GM18870 (cell line): ENCODE results near the gene RNLS.
A peak's percentile ranks its signal among the peaks of the same experiment; 100 is the strongest.

Experiments used
- ATAC-seq: cut with Tn5 transposase; IDR thresholded peaks from one replicate; pipeline ENCODE4 v1.9.1; 2021; ENCODE audit warnings: moderate library complexity; ENCODE audit not compliant: unreplicated experiment

RNLS gene

DNA sequence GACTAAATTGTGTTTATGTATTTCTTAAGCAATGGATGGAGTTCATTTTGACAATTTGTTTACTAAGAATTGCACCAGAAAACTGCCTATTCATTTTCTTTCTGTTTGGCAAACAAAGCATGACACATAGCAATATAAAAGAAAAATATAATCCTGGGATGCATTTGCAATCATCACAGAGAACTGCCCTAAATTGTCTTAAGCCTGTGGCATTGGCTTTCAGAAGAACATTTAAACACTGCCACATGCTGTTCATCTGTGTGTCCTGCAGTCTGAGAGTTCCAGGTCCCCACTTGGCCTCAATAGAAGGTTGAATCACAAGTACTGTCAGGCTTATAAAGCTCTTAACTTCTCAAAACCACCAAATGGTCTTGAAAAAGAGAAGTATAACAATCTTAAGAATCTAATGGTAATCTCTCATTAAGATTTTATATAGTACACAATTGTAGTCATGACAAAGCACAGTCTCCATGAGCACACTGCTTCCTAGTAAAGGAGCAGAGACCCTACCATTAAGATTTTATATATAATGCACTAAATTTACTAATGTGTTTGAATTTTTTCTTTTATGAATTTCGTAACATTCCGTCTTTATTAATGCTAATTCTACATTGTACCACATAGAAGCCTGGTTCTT, 29.9 kb downstream of the RNLS start:
- ATAC-seq, result peak; percentile 68

GRCh38 chr10:88551246-88551645, 31.9 kb downstream of the RNLS start:
- ATAC-seq, result no peak

- ATAC-seq, result no peak
Observed at GRCh38 chr10:88546497-88546896, 36.6 kb downstream of the RNLS start.

DNA sequence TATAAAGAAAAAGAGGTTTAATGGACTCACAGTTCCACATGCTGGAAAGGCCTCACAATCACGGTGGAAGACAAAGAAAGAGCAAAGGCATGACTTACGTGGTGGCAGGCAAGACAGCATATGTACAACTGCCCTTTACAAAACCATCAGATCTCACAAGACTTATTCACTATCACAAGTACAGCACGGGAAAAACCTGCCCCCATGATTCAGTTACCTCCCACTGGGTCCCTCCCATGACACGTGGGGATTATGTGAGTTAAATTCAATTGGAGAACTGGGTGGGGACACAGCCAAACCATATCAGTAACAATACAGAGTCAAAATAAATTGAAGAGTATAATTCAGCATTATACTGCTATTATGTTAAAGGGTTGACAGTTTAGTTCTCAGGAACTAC, 37.8 kb downstream of the RNLS start:
- no peak for ATAC-seq

DNA sequence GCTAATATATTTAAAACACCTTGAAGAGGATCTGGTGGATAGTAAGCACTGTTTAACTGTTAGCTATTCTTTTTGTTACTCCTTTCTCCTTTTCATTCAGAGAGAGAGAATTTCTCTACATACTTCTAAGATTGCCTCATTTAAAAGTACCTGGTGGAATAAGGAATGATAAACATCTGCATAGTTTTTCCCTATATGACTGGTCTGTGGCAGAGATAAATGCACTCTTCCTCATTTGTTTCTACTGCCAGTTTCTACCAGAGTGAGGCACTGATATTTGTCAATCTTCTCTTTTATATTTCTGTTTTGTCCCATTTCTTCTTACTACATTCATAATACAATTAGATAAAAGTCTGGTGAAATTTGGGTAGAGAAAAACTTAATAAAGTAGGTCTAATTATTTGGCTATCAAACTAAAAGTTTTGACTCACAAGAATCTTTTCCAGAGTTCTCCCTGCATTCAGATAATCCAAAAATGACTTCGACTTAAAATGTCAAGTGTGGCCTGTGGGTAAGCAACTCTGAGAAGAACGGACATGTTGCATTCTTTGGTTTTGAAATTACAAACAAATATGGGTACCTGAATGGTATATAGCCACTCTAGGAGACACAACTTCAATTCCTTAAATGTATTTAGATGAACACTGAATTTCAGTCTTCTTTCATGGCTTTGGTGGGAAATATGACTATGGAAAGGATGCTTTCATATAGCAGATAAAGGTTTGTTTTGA, 38.8 kb downstream of the RNLS start:
- ATAC-seq, result no peak

DNA sequence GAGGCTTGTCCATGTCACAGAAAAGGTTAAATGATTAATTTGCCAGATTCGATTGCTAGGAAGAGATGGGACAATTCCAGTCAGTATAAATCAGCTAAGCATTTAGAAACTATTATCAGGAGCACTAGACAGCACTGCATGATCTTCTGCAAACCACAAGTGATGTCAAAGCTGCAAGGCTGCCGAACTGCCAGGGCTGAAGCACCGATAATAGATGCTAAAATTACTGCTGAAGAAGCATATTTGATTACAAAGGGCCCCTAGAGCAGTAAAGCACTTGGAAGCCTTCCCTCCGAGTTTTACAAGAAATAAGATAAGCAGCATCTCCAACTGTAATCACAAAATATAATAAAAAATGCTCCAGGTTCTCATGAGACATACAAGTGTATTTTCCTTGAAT, 40.6 kb downstream of the RNLS start:
- no peak for ATAC-seq

DNA sequence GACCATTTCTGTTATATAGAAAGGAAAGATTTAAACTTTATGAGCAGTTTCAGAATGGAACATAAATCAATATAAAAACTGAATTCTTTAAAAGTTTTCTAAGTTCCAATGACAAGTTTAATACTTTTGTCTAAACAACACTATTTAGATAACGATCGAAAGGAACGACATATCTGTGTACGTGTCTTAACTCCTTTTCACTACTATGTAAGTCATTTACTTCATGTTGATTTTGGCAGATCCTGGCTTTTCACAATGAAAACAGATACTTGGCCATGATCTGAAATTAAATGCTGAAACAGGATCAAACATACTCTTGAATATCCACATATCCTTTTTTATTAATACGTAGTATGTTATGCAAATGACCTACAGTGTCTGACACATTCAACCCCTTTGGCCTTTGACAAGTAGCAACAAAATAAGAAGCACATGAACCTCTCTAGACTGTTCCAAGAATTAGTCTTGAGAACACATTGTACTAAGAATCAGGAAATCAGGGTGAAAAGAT, 41.9 kb downstream of the RNLS start:
- ATAC-seq, result no peak

GRCh38 chr10:88540351-88540750, 42.8 kb downstream of the RNLS start:
- no peak for ATAC-seq

DNA sequence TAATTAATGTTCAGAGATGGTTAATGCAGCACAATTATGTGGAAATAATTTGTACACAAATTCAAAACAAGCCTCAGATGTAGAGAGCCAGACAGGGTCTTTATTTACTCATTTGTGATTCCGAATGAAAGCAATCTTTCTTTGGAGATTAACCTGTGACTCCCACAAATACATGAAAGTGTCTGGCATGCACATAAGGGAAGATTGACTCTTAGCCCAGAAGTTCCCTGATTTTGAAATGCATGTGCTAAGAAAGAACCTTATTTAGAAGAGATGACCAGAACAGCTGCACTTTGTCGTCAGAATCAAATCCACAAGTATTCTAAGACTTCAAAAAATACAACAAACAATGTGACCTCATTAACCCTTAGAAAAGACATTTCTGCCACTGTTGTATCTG, 45.1 kb downstream of the RNLS start:
- ATAC-seq, result no peak

GRCh38 chr10:88537322-88537721, 45.8 kb downstream of the RNLS start:
- ATAC-seq, result no peak

DNA sequence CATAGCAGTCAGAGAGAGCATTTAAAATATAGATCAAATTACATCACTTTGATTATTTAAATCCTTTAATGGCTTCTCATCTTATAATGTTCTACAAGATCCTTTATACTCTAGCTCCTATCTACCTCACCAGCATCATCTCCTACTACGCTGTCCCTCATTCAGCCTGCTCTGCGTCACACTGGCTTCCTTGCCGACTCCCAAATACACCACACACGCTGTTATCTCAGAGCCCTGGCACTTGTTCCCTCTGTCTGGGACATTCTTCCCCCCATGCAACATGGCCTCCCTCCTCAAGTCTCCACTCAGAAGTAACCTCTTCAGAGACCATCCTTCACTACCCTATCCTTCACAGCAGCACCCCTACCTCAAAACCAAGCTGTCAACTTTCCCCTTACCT, 46.7 kb downstream of the RNLS start:
- ATAC-seq, result no peak

DNA sequence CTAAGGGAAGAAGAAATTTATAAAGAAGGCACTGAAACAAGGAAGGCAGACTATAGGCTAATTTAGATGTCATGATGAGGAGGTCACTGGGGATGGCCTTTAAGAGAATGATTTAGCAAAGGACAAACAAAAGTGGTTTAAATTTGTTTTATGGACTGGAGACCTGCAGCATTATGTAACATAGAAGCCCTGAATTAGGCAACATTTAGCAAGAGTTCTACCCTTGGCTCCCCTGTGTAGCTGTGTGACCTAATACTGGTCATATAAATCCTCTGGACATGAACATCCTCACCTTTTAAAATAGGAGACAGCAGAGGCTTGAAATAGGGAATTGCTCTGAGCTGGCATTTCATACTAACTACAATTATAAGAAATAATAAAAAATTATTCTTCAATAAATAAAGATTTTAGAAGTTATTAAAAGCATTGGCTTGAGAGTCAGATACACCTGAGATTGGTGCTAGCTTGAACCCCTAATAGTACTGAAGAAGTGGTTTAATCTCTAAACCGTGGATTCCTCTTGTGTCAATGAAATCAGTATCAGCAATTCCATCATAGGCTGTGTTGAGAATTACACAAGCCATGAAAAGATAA, 48.9 kb downstream of the RNLS start:
- no peak for ATAC-seq

- ATAC-seq, result no peak
Observed at GRCh38 chr10:88531392-88532052, 51.6 kb downstream of the RNLS start.

- no peak for ATAC-seq
Observed at GRCh38 chr10:88530629-88531391, 52.3 kb downstream of the RNLS start.

GRCh38 chr10:88530093-88530492, 53.0 kb downstream of the RNLS start:
- no peak for ATAC-seq

GRCh38 chr10:88528806-88529570, 54.1 kb downstream of the RNLS start:
- ATAC-seq, result no peak

DNA sequence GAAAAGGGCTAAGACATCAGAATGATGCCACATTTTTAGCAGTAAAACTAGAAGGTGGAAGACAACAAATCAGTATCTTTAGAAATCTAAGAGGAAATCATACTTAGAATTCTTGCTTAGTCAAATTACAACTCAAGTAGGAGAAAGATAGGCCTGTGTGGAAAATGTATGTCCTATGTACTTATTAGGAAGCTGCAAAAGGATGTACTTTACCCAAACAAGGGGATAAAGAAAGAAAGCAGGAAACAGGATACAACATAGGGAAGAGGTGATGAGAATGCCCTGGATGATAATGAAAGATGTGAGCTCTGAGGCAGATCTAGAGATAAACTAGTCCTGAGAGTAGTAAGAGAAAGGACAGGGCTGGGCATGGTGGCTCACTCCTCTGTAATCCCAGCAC, 54.9 kb downstream of the RNLS start:
- ATAC-seq, result no peak

GRCh38 chr10:88527245-88527644, 55.9 kb downstream of the RNLS start:
- no peak for ATAC-seq

DNA sequence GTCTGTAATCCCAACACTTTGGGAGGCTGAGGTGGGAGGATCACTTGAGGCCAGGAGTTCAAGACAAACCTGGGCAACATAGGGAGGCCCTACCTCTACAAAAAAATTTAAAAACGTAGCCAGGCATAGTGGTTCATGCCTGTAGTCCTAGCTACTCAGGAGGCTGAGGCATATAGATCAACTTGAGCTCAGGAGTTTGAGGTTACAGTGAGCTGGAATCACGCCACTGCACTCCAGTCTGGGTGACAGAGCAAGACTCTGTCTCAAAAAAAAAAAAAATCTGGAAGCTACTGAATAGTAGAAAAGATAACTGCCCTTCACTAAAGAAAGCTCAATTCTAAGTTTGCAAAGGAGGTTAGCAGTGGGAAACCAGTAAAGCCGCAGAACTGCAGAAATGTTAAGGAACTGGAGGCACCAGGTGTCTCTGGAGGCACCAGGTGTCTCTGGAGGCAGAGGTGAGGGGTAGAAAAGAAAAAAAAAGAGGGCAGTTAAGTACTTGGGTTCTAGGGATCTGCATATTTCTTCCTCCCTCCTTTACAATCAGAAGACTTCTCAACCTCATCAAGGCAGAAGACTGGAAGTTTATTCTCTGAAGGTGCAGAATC, 56.5 kb downstream of the RNLS start:
- no peak for ATAC-seq
